ENCODE measurements around the gene KAT7.

KAT7 gene

GRCh38 chr17:49859991-49860953 lies 71.8 kb downstream of the KAT7 start:
- no peak for DNase-seq (ENCODE audit: low spot score)
- Histone ChIP-seq H3K4me3 (no peak overlapping the region), H3K27ac (no peak overlapping the region)
- no peak for TF ChIP-seq CTCF (IDR thresholded peaks at IDR 0.05)

- Histone ChIP-seq H3K27ac (no peak overlapping the region), H3K4me3 (no peak overlapping the region)
- TF ChIP-seq CTCF (IDR thresholded peaks at IDR 0.05) = peak; percentile 63
- no peak for DNase-seq (ENCODE audit: low spot score)
Observed at GRCh38 chr17:49861150-49861884, 72.8 kb downstream of the KAT7 start.

- Histone ChIP-seq H3K27ac (no peak overlapping the region), H3K4me3 (no peak overlapping the region)
- no peak for DNase-seq (ENCODE audit: low spot score)
- TF ChIP-seq CTCF (IDR thresholded peaks at IDR 0.05) = no peak
Observed at GRCh38 chr17:49862781-49863331, 74.4 kb downstream of the KAT7 start.

- TF ChIP-seq CTCF (IDR thresholded peaks at IDR 0.05) = no peak
- no peak for DNase-seq (ENCODE audit: low spot score)
- Histone ChIP-seq H3K4me3 (no peak overlapping the region), H3K27ac (no peak overlapping the region)
Observed at GRCh38 chr17:49866019-49866380, 77.5 kb downstream of the KAT7 start.

- no peak for TF ChIP-seq CTCF (IDR thresholded peaks at IDR 0.05)
- no peak for DNase-seq (ENCODE audit: low spot score)
- H3K27ac ChIP-seq = no peak overlapping the region
Observed at GRCh38 chr17:49866882-49867413, 78.5 kb downstream of the KAT7 start.

GRCh38 chr17:49869038-49869374 lies 80.5 kb downstream of the KAT7 start:
- no peak overlapping the region for H3K27ac ChIP-seq
- DNase-seq (ENCODE audit: low spot score) = no peak
- H3K4me3 ChIP-seq = no peak overlapping the region
- TF ChIP-seq CTCF (IDR thresholded peaks at IDR 0.05) = no peak

More at GRCh38 chr17:49866882-49867413, 78.5 kb downstream of the KAT7 start:
- H3K4me3 ChIP-seq = no peak overlapping the region

All from coronary artery (tissue), 2 donors.